Stimulated activated CD4-positive, alpha-beta T cell treated with anti-CD3 and anti-CD28 coated beads, Interleukin-2, amount 100 ng/mL, for 4 hours (primary cell): ENCODE data around the gene TBC1D30.
"Not testable (repeated sequence)": the region's sequence is repeated elsewhere in the genome, so short reads cannot be mapped to it uniquely, and the experiment has no call there.

Experiments used
- DNase-seq: peaks from one replicate; pipeline ENCODE4 v3.0.0-alpha.2; 2020; ENCODE audit warnings: low read depth

Gene TBC1D30

GRCh38 chr12:64824500-64825142 is at the start of gene TBC1D30:
TSS of gene TBC1D30 (plus strand) at chr12:64824647. CDS start at chr12:64824880, 233 bp downstream.
- DNase-seq, result peak; percentile 39

GRCh38 chr12:64775147-64775736 is 49.2 kb upstream of the TBC1D30 start:
- not testable (repeated sequence) for DNase-seq

GRCh38 chr12:64779354-64779974 is 45.0 kb upstream of the TBC1D30 start:
- no peak for DNase-seq

GRCh38 chr12:64780132-64780530 is 44.3 kb upstream of the TBC1D30 start:
- no peak for DNase-seq

- no peak for DNase-seq
Measured at GRCh38 chr12:64780531-64781279, 43.7 kb upstream of the TBC1D30 start.

DNA sequence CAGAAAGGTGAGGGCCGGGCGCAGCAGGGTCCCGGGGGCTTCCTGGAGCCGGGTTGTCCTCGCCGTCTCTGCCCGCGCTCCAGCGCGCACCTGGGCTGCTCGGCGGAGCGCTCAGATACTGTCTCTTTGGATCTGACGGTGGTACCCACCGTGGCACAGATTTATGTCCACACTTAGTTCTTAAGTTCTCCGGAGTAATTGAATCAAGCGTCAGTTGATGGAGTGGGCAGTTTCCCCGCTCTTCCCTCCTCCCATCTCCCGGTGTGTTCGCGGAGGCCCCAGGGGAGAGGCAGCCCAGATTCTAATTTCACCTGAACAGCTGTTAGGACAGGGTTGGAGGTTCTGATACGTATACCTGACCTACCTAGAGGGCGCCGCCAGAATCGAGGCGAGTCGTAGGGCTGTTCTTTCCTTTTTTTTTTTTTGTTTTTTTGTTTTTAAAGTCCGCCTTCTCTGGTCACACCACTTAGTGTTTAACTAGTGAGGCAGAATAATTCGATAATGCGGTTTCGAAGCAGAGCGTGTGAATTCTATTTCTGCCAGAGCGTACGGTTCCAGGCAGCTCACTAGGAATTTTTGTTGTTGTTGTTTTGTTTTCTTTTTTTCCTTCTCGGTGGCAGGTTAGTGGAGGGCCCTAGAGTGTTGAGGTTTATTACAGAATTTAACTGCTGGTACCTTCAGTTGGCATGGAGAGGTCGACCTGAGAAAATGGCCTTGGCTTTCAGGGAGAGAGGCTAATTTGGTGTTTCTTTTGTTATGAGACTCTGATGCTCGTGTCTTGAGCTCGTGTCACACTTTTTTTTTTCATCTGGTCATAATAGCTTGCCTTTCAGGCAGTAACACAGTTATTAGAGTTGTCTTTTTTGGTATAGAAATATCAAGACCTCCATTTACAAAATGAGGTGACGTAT is 42.9 kb upstream of the TBC1D30 start:
- DNase-seq, result no peak

DNA sequence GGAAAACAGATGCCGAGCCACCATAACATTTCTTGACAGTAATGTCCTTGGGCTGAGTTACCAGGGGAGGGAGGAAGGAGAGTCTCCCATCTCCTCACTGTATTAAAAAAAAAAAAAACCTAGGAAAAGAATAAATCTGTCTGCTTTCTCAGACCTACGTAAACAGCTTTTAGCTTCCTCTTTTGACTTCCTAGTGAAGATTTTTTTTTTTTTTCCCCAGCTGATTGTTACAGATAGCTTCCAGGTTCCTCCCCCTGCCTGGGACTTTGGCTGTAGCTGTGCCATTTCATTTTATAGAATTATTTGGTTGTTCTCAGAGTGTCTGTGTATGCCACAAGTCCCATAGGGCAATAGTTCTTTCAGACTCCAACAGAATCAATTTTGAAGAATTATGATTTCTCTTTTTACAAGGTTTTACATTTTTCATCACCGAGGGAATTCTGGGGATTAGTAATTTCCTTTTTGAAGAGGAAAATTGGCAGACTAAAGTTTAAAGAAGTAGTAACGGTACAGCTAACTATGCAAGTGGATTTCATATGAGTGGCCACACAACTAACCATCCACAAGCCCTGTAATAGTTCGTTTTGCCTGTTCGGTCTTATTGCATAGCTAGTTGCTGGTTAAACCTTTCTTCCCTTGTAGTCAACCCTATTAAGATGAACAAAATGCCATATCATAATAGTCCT is 42.1 kb upstream of the TBC1D30 start:
- no peak for DNase-seq

GRCh38 chr12:64785838-64786237 is 38.6 kb upstream of the TBC1D30 start:
- no peak for DNase-seq

DNA sequence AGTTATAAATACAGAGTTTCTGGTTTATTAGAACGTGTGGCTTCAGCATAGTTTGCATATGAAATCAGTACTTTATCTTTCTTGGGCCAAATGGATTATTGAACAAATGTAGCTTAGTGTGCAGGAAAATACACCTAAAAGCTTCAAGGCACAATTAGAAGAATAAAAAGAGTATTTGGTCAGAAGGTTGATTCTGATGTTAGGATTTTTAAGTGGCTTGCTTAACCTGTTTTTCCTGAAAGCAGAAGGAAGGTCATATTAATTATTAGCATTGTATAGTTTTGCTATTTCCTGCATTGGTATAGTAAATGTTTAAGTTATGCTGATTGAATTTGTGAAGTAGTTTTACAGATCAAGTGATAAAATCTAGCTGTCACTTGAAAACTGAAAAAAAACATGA is 34.3 kb upstream of the TBC1D30 start:
- DNase-seq, result no peak

GRCh38 chr12:64791036-64791435 is 33.4 kb upstream of the TBC1D30 start:
- DNase-seq, result no peak

- DNase-seq, result no peak
Measured at GRCh38 chr12:64792128-64792527, 32.3 kb upstream of the TBC1D30 start.

DNA sequence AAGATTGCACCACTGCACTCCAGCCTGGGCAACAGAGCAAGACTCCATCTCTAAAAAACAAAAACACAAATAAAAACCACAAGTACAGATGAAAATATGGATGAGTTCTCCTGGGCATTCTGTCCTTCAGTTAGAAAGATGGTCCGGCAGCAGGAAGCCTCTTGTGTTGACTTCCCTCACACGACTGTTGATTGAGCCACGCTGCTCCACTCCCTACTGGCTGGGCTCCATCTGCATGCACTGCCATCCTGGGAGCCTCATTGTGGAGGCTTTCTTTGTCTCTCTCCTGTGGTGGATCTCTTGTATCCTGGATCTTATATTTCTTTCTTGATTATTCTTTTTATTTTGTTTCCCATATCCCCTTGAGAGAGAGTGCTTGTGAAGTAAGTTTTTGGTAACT is 30.8 kb upstream of the TBC1D30 start:
- no peak for DNase-seq

DNA sequence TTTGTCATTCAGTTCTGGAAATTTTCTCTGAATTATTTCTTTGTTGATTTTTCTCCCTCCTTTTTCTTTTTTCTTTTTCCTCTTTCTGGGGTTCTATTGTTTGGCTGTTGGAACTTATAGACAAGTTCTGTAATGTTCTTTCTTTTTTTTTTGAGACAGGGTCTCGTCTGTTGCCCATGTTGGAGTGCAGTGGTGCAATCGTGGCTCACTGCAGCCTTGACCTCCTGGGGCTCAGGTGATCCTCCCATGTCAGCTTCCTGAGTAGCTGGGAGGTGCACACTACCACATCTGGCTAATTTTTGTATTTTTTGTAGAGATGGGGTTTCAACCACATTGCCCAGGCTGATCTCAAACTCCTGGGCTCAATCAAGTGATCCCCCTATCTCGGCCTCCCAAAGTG is 30.1 kb upstream of the TBC1D30 start:
- no peak for DNase-seq

DNA sequence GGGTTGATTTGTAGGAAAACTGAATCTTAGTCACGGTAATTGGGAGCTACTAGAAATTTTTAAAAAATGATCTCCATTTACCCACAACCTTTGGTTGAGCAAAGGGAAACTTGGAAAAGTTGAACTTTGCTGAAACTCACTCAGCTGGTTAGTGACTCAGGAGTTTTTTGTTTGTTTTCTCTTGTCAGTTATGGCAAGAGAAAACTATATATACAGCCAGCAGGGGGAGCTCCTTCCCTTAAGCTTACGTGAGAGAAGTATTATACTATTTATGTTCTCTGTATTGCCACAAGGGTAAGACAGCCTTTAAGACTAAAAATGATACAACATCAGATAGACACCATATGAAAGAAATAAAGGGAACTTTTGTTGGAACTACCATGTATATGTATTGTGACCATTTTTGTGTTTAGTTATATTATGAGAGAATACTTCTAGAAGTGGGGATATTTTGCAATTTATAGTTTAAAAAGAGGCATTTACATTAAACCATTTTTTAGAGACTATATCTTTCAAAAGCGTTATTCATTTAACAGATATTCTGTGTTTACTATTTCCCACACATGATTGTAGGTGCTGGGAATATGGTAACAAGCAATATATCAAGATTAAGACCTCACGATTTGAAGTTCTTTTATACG is 28.1 kb upstream of the TBC1D30 start:
- peak; percentile 41 for DNase-seq

DNA sequence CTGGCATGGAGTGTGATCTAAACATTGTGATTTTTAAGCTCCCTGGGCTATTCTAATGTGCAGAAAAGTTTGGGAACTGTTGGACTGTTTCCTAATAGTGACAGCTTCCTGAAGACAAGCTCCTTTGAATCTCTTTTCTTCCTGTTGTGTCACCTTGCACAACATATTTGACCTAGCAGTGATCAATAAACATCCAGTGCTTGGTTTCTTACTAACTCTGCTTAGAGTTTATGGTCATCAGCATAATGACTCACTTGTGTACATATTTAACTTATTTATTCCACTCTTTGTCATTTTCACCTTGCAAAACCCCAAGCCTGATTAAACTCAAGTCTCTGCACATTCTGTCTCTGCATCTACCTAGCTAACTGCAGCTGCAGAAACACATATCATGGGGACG is 27.3 kb upstream of the TBC1D30 start:
- DNase-seq, result no peak

DNA sequence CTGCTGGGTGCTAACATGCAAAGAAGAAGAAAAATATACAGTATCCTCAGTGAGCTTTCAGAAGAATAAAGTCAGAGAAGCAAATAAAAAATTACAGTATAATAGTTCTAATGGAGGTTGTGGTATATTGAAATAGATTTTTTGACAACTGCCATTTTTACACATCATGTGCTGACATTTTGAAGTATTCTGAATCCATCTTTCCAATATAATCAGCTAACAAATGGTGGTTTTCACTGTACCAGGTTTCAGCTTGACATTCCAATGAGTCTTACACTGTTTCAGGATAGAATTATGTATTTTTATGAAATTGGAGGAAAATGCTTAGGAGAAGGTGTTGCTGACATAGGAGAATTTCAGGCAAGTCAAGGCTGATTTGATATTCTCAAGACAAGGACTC is 26.3 kb upstream of the TBC1D30 start:
- DNase-seq, result no peak

GRCh38 chr12:64800640-64801039 is 23.8 kb upstream of the TBC1D30 start:
- no peak for DNase-seq

DNA sequence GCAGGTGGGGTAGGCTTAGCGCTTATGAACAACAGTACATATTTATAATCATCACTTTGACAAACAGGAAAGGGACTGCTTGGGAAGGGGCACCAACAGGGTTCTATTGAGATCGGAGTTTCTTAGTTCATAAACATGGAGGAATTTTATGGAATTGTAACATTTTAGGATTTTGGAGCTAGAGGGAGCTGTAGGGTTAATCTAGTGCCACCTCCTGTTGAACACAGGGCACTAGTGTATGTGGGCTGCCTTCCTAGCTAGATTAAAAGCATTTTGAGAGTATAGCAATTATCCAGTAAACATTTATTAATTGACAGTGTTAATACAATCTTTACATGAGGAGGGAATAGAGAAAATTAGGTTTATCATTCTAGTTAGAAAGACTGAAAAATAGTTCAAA is 23.1 kb upstream of the TBC1D30 start:
- no peak for DNase-seq

DNA sequence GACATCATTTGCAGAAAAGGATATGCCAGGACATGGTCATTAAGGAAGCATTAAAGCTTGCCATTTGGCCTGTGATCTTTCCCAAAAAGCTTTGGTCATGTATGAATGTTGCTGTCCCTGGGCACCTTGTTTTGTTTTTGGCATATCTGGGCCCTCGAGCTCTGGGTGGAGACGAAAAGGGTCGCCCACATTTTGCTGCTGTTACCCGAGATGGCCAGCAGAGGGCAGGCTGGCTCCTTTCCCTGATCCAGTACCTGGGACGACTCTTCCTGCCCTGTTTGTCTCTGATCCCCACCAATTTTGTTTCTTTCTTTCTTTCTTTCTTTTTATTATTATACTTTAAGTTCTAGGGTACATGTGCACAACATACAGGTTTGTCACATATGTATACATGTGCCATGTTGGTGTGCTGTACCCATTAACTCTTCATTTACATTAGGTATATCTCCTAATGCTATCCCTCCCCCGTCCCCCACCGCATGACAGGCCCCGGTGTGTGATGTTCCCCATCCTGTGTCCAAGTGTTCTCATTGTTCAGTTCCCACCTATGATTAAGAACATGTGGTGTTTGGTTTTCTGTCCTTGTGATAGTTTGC is 22.2 kb upstream of the TBC1D30 start:
- DNase-seq, result not testable (repeated sequence)

GRCh38 chr12:64806173-64806572 is 18.3 kb upstream of the TBC1D30 start:
- DNase-seq, result no peak
